ENCODE data around the gene ZNF397.
"Not testable (repeated sequence)": the region's sequence is repeated elsewhere in the genome, so short reads cannot be mapped to it uniquely, and the experiment has no call there.

DNA sequence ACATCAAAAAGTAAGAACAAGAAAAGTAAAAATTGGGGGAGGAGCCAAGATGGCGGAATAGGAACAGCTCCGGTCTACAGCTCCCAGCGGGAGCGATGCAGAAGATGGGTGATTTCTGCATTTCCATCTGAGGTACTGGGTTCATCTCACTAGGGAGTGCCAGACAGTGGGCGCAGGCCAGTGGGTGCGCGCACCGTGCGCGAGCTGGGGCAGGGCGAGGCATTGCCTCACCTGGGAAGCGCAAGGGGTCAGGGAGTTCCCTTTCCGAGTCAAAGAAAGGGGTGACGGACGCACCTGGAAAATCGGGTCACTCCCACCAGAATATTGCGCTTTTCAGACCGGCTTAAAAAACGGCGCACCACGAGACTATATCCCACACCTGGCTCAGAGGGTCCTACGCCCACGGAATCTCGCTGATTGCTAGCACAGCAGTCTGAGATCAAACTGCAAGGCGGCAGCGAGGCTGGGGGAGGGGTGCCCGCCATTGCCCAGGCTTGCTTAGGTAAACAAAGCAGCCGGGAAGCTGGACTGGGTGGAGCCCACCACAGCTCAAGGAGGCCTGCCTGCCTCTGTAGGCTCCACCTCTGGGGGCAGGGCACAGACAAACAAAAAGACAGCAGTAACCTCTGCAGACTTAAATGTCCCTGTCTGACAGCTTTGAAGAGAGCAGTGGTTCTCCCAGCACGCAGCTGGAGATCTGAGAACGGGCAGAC is 34.9 kb upstream of the ZNF397 start:
- TF ChIP-seq, protein P1, sequence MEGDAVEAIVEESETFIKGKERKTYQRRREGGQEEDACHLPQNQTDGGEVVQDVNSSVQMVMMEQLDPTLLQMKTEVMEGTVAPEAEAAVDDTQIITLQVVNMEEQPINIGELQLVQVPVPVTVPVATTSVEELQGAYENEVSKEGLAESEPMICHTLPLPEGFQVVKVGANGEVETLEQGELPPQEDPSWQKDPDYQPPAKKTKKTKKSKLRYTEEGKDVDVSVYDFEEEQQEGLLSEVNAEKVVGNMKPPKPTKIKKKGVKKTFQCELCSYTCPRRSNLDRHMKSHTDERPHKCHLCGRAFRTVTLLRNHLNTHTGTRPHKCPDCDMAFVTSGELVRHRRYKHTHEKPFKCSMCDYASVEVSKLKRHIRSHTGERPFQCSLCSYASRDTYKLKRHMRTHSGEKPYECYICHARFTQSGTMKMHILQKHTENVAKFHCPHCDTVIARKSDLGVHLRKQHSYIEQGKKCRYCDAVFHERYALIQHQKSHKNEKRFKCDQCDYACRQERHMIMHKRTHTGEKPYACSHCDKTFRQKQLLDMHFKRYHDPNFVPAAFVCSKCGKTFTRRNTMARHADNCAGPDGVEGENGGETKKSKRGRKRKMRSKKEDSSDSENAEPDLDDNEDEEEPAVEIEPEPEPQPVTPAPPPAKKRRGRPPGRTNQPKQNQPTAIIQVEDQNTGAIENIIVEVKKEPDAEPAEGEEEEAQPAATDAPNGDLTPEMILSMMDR (IDR thresholded peaks at IDR 0.05; ENCODE audit: low read length) = not testable (repeated sequence)
- not testable (repeated sequence) for TF ChIP-seq EZH2 (optimal IDR thresholded peaks at IDR 0.05; ENCODE audit: low read depth, low read length)
